HPDE6-E6E7 (cell line): ENCODE results near the gene FLT3LG.
"Not testable (repeated sequence)": the region's sequence is repeated elsewhere in the genome, so short reads cannot be mapped to it uniquely, and the experiment has no call there.

Source experiments
- DNase-seq: peaks from one replicate; pipeline ENCODE4 v3.0.0; 2011; ENCODE audit warnings: missing footprints; ENCODE audit errors: extremely low spot score

Gene FLT3LG

DNA sequence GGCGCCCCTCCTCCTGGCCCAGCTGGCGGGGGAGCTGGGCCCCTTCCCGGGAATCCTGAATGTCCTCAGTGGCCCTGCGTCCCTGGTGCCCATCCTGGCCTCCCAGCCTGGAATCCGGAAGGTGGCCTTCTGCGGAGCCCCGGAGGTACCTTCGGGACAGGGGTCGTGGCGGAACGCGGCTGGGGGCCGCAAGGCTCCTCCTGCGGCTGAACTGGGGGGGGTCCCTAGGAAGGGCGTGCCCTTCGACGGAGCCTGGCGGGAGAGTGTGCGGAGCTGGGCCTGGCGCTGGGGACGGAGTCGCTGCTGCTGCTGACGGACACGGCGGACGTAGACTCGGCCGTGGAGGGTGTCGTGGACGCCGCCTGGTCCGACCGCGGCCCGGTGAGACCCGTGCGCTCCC, 12.4 kb upstream of the FLT3LG start:
- no peak for DNase-seq

DNA sequence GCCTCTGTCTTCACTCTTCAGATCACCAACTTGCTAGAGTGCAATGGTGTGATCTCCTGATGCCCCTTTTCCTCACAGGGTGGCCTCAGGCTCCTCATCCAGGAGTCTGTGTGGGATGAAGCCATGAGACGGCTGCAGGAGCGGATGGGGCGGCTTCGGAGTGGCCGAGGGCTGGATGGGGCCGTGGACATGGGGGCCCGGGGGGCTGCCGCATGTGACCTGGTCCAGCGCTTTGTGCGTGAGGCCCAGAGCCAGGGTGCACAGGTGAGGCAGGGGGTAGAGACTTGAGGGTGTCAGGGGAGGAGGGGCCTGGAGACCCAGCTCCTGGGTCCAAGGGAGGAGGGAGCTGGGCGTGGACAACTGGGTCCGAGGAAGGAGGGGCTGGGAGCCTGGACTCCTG, 11.5 kb upstream of the FLT3LG start:
- DNase-seq, result no peak

DNA sequence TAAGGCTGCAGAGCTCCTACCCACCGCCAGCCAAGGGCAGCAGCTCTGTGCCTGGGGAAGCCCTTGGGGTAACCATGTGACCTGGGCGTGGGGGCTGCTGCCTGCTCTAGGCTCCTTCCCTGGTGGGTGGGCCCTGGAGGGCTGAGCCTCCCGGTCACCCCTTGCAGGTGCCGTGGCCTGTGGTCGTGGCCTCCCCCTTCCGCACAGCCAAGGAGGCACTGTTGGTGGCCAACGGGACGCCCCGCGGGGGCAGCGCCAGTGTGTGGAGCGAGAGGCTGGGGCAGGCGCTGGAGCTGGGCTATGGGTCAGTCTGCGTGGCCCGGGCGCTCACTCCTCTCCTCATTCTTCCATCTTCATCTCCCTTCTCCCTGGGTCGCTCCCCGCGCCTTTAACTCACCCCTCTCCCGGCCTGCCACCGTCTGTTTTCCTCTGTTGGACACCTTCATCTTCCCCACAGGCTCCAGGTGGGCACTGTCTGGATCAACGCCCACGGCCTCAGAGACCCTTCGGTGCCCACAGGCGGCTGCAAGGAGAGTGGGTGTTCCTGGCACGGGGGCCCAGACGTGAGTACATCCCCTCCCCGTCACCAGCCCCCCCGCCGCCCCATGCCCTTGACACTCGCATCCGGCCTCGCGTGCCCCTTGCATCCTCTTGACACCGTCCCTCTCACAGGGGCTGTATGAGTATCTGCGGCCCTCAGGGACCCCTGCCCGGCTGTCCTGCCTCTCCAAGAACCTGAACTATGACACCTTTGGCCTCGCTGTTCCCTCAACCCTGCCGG, 9.9 kb upstream of the FLT3LG start:
- no peak for DNase-seq

DNA sequence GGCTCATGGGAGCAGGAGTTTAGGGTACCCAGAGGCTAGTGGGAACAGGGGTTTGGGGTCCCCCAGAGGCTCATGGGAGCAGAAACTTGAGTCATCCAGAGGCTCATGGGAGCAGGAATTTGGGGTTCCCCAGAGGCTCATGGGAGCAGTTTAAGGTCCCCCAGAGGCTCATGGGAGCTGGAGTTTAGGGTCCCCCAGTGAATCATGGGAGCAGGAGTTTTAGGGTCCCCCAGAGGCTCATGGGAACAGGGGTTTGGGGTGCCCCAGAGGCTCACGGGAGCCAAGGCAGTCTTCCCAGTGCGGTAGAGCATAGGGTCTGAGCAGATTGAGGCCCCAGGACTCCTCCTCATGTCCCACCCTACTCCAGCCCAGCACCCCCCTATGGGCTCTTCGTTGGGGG, 8.6 kb upstream of the FLT3LG start:
- no peak for DNase-seq

DNA sequence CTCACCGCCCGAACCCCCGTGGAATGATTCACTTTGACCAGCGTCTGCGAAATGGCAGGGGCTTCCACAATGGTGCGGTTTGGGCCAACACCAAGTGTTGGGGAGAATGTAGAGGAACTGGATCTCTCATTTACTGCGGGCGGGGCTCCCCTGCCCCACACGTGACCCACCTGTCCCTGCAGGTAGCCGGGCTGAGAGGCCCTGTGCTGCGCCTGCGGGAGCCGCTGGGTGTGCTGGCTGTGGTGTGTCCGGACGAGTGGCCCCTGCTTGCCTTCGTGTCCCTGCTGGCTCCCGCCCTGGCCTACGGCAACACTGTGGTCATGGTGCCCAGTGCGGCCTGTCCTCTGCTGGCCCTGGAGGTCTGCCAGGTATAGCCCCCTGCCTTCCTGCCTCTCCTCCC, 5.8 kb upstream of the FLT3LG start:
- DNase-seq, result no peak

DNA sequence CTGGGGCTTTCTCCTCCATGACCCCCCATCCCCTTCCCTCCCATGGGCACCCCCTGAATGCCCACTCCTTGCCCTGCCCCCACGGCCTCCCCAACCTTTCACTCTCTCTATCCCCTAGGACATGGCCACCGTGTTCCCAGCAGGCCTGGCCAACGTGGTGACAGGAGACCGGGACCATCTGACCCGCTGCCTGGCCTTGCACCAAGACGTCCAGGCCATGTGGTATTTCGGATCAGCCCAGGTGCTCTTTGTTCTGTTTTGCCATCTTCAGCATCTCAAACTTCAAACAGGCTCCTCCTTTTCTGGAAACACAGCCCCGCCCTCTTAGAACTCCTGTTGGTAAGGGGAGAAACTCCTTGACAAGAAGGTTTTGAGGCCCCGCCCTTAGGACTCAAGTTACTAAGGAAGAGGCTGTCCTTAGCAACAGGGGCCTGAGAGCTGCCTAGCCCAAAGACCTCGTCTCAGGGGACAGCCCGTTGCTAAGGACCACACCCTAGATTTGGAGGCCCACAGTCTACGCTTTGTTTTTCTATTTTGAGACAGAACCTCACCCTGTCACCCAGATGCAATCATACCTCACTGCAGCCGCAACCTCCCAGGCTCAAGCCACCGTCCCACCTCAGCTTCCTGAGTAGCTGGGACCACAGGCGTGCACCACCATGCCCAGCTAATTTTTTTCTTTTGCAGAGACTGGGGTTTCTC, 5.1 kb upstream of the FLT3LG start:
- no peak for DNase-seq

DNA sequence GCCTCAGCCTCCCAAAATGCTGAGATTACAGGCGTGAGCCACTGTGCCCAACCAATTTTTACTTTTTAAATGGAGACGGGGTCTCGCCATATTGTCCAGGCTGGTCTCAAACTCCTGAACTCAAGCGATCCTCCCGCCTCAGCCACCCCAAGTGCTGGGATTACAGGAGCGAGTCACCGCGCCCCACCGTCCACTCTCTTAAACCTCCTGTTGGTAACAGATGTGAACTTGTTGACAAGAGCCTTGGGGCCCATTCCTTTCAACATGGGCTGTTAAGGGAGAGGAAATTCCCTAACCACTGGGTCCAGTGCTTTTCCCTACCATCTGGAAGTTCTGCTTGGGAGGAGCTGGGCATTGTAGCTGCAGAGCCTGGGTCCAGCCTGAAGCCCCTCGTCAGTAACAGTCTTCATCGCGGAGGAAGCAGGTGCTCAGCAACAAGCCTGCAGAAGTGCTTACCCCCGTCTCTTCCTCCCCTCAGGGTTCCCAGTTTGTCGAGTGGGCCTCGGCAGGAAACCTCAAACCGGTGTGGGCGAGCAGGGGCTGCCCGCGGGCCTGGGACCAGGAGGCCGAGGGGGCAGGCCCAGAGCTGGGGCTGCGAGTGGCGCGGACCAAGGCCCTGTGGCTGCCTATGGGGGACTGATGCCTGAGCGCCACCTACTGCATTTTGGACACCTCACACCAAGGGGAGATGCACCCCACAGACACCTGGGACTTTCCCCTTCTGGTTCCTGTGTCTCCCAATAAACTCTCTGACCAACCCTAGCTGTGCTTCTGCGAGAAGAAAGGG, 4.0 kb upstream of the FLT3LG start:
- no peak for DNase-seq

DNA sequence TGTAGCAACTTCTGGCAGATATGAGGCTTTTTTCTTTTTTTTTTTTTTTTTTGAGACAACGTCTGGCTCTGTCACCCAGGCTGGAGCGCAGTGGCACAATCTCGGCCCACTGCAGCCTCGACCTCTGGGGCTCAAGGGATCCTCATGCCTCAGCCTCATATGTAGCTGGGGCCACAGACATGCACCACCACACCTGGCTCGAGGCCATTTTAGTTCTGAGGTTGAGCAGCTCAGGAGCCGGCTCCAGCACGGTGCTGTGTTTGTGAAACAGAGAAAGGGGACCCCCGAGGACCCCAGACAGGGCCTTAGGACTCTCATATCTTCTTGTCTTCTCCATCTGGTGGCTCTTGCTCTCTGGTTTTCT, 3.4 kb upstream of the FLT3LG start:
- no peak for DNase-seq

DNA sequence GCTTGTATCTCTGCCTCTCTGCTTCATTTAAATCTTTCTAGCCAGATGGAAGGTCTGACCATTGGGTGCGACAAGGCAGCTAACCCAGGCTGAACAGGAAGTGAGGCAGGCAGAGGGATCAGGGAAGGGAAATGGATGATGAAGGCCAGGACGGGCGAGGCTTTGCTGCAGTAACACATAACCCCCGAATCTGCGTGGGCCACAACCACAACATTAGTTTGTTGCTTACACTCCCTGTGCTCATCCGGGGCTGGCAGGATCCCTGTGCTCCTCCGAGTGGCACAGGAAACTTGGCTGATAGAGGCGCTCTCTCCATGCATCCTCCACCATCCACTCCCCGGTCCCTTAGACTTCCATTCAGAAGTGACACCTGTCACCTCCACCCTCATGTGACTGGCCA, 1.1 kb upstream of the FLT3LG start:
- no peak for DNase-seq

DNA sequence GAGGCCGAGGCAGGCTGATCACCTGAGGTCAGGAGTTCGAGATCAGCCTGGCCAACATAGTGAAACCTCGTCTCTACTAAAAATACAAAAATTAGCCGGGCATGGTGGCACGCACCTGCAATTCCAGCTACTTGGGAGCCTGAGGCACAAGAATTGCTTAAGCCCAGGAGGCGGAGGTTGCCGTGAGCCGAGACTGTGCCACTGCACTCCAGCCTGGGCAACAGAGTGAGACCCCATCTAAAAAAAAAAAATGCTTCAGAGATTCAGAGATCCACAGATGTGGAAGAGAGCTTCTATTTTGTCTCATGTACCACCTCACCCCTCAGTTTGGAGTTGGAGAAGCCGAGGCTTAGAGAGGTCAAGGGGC, 531 bp upstream of the FLT3LG start:
- DNase-seq, result not testable (repeated sequence)

DNA sequence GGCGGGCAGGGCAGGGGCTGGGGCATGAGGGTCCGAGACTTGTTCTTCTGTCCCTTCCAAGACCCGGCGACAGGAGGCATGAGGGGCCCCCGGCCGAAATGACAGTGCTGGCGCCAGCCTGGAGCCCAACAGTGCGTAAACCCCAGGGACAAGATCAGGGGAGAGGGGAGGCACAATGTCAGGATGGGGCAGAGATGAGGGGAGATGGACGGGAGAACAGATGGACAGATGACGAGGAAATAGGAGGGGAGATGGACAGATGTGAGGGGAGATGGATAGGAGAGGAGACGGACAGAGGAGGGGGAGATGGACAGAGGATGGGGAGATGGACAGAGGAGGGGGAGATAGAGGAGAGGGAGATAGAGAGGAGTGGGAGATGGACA, 518 bp downstream of the FLT3LG start:
- DNase-seq, result no peak

DNA sequence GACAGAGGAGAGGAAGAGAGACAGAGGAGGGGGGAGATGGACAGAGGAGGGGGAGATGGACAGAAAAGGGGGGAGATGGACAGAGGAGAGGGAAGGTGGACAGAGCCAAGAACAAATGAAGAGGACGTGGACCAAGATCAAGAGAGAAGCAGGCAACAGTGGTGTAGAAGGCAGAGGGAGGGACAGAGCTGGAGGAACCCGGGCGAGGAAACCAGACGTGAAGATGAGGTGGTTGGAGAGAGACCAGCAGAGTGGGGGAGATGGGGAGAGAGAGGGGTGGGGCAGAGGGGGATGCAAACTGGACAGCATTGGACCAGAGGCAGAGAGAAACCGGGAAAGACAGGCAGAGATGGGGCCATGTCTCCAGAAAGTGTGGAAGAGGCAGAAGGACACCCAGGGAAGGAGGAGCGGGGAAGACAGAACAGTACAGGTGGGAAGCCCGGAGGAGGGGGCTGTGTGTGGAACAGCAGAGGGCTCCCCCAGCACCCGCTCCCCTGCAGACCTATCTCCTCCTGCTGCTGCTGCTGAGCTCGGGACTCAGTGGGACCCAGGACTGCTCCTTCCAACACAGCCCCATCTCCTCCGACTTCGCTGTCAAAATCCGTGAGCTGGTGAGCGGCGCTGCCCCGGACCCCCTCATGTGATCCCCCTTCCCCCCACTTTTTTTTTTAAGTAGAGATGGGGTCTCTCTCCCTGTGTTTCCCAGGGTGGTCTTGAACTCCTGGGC, 1.3 kb downstream of the FLT3LG start:
- DNase-seq, result no peak

DNA sequence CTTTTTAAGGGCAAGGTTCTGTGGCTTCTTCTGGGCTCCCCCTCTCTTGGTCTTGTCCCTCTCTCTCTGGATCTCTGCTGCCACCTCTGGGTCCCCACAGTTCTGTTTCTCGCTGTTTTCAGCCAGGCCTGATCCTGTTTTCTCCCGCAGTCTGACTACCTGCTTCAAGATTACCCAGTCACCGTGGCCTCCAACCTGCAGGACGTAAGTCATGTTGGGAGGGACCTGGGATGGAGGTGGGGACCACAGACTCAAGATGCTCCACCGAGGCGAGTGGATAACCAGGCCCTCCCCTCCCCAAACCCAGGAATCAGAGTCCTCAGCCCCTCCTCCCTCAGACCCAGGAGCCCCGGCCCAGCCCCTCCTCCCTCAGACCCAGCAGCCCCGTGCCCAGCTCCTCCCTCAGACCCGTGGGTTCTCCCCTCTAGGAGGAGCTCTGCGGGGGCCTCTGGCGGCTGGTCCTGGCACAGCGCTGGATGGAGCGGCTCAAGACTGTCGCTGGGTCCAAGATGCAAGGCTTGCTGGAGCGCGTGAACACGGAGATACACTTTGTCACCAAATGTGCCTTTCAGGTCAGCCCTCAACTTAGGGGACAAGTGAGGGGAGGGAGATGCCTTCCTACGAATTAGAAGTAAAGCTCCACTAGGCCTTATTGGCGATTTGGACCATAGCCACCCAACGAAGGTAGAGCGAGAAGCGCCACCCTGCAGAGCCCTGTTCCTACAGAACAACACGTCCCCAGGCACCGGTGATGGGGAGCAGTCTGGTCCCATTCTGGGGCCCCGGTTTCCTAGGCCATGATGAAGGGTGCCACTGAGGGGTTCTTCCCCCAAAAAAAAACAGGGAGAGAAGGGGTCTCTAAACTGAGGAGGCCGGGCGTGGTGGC, 2.2 kb downstream of the FLT3LG start:
- DNase-seq, result no peak

DNA sequence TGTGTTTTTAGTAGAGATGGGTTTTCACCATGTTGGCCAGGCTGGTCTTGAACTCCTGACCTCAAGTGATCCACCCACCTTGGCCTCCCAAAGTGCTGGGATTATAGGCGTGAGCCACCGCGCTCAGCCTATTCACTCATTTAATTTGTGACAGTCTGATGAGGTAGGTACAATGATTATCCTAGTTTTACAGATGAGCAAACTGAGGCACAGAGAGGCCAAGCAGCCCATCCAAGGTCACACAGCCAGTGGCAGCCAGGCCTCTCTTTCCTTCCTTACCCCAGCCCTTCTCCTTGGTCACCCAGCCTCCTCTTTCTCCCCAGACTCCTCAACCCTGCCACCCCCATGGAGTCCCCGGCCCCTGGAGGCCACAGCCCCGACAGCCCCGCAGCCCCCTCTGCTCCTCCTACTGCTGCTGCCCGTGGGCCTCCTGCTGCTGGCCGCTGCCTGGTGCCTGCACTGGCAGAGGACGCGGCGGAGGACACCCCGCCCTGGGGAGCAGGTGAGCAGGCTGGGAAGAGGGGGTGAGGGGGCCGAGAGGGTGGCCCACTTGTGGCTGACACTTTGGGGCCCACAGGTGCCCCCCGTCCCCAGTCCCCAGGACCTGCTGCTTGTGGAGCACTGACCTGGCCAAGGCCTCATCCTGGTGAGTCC, 6.1 kb downstream of the FLT3LG start:
- no peak for DNase-seq

DNA sequence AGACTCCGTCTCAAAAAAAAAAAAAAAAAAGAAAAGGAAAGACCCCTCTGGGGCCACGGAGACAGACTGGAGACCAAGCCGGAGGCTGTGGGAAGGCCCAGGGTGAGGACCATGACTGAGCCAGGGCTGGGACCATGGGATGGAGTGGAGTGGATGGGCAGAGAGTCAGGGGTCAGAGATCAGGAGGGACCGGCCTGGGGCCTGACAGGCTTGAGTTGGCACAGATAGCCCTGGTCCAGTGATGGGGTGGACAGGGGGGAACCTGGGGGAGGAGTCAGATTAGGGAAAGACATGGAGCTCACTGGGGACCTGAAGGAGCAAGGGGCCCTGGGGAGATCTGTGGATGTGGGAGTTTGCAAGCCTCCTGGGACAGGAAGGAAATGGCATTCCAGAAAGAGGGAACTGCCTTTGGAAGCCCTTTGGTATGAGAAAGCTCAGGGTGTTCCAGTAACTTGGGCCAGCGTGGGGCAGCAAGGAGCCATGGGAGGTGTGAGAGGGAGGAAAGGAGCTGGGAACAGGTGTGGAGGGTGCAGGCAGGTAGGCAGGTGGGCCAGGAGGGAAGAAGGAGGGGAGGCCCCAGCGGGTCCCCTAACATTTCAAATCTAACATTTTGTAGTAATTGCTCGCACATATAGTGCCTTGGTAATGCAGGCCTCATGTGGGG, 7.1 kb downstream of the FLT3LG start:
- DNase-seq, result no peak

DNA sequence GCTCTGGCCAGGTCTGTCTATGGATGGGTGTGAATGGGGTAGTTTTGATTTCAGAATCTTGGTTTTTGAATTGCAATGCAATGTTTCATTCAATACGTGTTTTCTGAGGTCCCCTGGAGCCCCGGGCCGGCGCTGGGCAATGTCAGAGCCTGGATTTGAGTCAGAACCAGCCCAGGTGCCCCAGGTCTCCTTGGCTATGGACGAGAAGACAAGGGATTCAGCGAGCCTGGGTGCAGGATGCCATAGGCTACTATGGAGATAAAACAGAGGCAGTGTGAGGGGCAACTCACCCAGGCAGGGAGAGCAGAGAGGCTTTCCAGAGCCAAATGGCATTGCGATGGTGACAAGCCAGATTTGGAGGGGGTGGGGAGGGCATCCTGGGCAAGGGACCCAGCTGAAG, 12.2 kb downstream of the FLT3LG start:
- no peak for DNase-seq

DNA sequence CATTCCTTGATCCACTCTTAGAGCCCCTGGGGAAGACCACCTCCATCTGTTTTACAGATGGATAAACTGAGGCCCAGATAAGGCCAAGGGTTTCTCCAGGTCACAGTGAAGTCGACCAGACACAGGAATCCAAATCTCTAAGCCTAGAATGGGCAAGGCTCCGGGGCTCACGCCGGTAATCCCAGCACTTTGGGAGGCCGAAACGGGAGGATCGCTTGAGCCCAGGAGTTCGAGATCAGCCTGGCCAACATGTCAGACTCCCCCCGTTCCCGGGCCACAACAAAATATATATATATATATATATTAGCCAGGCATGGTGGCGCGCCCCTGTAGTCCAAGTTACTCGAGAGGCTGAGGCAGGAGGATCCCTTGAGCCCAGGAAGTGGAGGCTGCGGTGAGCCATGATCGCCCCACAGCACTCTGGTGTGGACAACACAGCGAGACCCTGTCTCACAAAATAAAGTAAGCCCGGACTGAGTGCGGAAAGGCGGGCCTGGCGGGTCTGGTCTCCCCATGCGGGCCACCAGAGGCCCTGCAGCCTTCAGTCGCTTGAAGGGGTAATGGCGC, 12.8 kb downstream of the FLT3LG start:
- no peak for DNase-seq

DNA sequence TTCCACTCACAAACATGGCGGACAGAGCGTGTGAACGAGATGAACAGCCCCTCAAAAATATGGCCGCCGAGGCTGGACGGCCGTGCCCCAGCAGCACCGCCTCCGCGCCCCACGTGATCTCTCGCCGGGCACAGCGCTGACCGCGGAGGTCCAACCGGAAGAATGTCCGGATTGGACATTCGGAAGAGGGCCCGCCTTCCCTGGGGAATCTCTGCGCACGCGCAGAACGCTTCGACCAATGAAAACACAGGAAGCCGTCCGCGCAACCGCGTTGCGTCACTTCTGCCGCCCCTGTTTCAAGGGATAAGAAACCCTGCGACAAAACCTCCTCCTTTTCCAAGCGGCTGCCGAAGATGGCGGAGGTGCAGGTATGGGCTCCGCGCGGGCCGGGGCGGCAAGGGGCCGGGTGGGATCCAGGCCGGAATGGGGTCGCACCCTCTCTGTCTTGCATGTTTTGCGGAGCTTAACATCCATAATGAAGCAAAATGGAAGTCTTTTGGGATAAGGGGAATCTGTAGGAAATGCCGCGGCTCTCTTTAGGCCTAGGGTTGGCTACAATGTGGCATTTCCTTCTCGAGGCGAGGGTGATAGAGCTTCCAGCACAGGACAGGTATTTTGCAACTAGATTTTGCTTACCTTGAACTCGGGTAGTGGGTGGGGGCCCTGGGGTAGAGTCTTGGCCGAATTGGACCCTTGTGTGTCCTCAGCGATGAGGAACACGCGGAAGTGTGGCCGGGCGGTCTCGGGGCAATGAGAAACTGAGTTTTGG, 13.4 kb downstream of the FLT3LG start, which contains the start of gene RPL13A:
Gene RPL13A, plus strand, starts transcription at position 332 of the 769 bp plus-strand sequence. Its CDS starts 22 bp downstream, at position 354.
- peak; percentile 98 for DNase-seq
